Ishikawa (cell line): ENCODE data around the gene RANBP9.

Experiments
- CEBPB ChIP-seq: IDR thresholded peaks from 2 replicates; pipeline ENCODE4 v1.6.1; 2012
- EP300 ChIP-seq: IDR thresholded peaks from 2 replicates; pipeline ENCODE4 v1.6.1; 2012; ENCODE audit warnings: borderline replicate concordance
- MAX ChIP-seq: IDR thresholded peaks from 2 replicates; pipeline ENCODE4 v1.6.1; 2012
- RAD21 ChIP-seq: IDR thresholded peaks from 2 replicates; pipeline ENCODE4 v1.6.1; 2012; ENCODE audit warnings: low read depth
- REST ChIP-seq: IDR thresholded peaks from 2 replicates; pipeline ENCODE4 v1.6.1; 2012; ENCODE audit warnings: low read depth, mild to moderate bottlenecking
- TAF1 ChIP-seq: IDR thresholded peaks from 2 replicates; pipeline ENCODE4 v1.6.1; 2012; ENCODE audit warnings: low read depth, mild to moderate bottlenecking
- TEAD4 ChIP-seq: IDR thresholded peaks from 2 replicates; pipeline ENCODE4 v1.6.1; 2012
- YY1 ChIP-seq: IDR thresholded peaks from 2 replicates; pipeline ENCODE4 v1.6.1; 2012; ENCODE audit warnings: low read depth

GRCh38 chr6:13680448-13680968 lies 31.1 kb downstream of the RANBP9 start:
- no peak for TF ChIP-seq EP300
- TF ChIP-seq REST, result no peak
- TF ChIP-seq YY1, result no peak
- no peak for TF ChIP-seq TEAD4
- TF ChIP-seq RAD21, result no peak
- TF ChIP-seq CEBPB, result no peak
- TF ChIP-seq MAX, result no peak
- no peak for TF ChIP-seq TAF1
